B cell (primary cell): ENCODE results near the gene NMNAT2.

Experiments used
- EZH2 ChIP-seq: IDR thresholded peaks from 2 replicates; pipeline ENCODE4 v1.6.1; 2012; ENCODE audit warnings: borderline replicate concordance, low read depth, mild to moderate bottlenecking, moderate library complexity, low read length; ENCODE audit not compliant: insufficient read depth, poor library complexity, severe bottlenecking
- TF ChIP-seq, protein P1 (sequence below): fragments of 200-600 bp; IDR thresholded peaks from one replicate; pipeline ENCODE4 v1.8.0; 2022; ENCODE audit warnings: antibody characterized with exemption, mild to moderate bottlenecking

DNA sequence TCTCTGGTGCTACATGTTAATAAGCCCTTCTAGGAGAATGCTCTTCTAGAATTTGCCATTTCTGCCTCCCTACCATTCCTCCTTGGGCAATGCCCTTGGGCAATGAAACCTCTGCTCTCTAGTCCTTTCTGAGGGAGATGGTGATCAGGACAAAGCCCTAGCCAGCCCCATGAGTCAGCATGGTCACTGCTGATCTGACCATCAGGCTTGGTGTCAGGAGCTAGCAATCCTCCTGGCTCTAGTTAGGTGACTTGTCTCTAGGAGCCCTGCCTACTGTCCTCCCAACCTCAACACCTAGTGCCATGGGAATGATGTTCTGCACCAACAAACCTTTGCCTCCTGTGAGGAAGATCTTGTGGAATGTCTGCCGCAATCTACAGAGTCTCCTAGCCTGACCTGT, 89.8 kb downstream of the NMNAT2 start:
- TF ChIP-seq, protein P1, sequence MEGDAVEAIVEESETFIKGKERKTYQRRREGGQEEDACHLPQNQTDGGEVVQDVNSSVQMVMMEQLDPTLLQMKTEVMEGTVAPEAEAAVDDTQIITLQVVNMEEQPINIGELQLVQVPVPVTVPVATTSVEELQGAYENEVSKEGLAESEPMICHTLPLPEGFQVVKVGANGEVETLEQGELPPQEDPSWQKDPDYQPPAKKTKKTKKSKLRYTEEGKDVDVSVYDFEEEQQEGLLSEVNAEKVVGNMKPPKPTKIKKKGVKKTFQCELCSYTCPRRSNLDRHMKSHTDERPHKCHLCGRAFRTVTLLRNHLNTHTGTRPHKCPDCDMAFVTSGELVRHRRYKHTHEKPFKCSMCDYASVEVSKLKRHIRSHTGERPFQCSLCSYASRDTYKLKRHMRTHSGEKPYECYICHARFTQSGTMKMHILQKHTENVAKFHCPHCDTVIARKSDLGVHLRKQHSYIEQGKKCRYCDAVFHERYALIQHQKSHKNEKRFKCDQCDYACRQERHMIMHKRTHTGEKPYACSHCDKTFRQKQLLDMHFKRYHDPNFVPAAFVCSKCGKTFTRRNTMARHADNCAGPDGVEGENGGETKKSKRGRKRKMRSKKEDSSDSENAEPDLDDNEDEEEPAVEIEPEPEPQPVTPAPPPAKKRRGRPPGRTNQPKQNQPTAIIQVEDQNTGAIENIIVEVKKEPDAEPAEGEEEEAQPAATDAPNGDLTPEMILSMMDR: no peak
- no peak for TF ChIP-seq EZH2
